ENCODE measurements around the gene ARHGEF11. TPM values are rescaled to one million over a fixed set of nuclear protein-coding genes. Genes with fewer than 3 reads are reported as not detected.

The ARHGEF11 gene
- total and polyA plus RNA-seq, 2 donors (not counting 1 experiment from before 2014, with no cell fraction given): 1.0 to 4.6 TPM

DNA sequence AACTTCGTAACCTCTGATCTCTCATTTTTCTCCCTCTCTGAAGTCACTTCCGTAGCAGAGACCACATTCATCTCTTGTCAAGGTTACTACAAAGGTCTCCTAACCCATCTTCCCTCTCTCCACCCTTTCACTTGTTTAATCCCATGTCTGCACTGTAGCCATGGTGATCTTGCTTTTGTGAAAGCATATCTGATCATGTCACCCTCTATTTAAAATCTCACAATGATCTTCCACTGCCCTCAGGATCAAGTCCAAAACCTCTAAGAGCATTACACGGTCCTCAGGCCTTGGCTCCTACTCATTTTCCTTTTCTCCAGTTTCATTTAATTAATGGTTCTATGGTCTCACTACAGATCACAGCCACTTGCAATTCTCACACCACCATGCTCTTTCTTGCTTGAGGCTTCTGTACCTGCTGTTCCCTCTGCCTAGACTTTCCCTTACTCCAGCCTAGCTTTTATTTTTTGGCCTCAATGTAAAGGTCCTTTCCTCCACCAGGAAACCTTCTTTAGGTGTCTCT lies 12.1 kb downstream of the ARHGEF11 start:
- Histone ChIP-seq H3K4me3 (ENCODE audit: control extremely low read depth in 1 of 5, extremely low read depth in 1 of 5, insufficient read depth in 1 of 5, low read depth in 2 of 5, low read length in 4 of 5) (no peak overlapping the region), H3K79me2 (ENCODE audit: control insufficient read depth, insufficient read depth, low read length) (no peaks in the 10 kb centered on the region), H2AFZ (ENCODE audit: insufficient read depth, low read depth, low read length, poor library complexity, severe bottlenecking) (no peak overlapping the region), H3K4me1 (ENCODE audit: control insufficient read depth in 2 of 2, insufficient read depth in 2 of 2, low read length in 2 of 2) (no peaks in the 10 kb centered on the region), H3K9ac (ENCODE audit: low read length) (no peak overlapping the region), H3K9me3 (ENCODE audit: control extremely low read depth in 1 of 3, control insufficient read depth in 2 of 3, insufficient read depth in 1 of 3, low read length in 2 of 3) (no peaks in the 10 kb centered on the region), H3K36me3 (replicated peaks in 1 of 2; ENCODE audit: control extremely low read depth in 1 of 2, control insufficient read depth in 1 of 2, extremely low read depth in 1 of 2, insufficient read depth in 2 of 2, low read length in 1 of 2) (no peaks in the 10 kb centered on the region), H3K27me3 (replicated peaks in 1 of 4; ENCODE audit: control extremely low read depth in 1 of 4, control insufficient read depth in 3 of 4, insufficient read depth in 4 of 4, low read length in 3 of 4) (peaks cover 0 to 9% (median 2%) of the 10 kb centered on the region in 4 experiments), H3K27ac (ENCODE audit: low read length in 2 of 2) (no peak overlapping the region), H4K20me1 (ENCODE audit: control insufficient read depth, insufficient read depth, low read length, poor library complexity, severe bottlenecking) (no peaks in the 10 kb centered on the region), H3K4me2 (replicated peaks; ENCODE audit: low read depth, low read length, poor library complexity, severe bottlenecking) (no peak overlapping the region)
- Mint-ChIP-seq H3K4me3 (no peak overlapping the region), H3K4me1 (no peaks in the 10 kb centered on the region), H3K27me3 (peaks cover 32% of the 10 kb centered on the region), H3K27ac (no peak overlapping the region), H3K9me3 (ENCODE audit: insufficient read depth) (no peaks in the 10 kb centered on the region)
- no peak for ATAC-seq (ENCODE audit: low read depth)
- POLR2A ChIA-PET: no interaction called here
- CTCF ChIA-PET: no interaction called here
- intact Hi-C loops (cut with micrococcal nuclease): no loop called here
- DNase-seq: no peak
- 89% methylated on average over 3 of the region's 3 CpGs for WGBS (ENCODE audit: insufficient coverage)
- no peak for TF ChIP-seq EZH2 (IDR thresholded peaks at IDR 0.05; ENCODE audit: borderline replicate concordance, insufficient read depth, low read depth, low read length, poor library complexity, severe bottlenecking)
- TF ChIP-seq, protein P1, sequence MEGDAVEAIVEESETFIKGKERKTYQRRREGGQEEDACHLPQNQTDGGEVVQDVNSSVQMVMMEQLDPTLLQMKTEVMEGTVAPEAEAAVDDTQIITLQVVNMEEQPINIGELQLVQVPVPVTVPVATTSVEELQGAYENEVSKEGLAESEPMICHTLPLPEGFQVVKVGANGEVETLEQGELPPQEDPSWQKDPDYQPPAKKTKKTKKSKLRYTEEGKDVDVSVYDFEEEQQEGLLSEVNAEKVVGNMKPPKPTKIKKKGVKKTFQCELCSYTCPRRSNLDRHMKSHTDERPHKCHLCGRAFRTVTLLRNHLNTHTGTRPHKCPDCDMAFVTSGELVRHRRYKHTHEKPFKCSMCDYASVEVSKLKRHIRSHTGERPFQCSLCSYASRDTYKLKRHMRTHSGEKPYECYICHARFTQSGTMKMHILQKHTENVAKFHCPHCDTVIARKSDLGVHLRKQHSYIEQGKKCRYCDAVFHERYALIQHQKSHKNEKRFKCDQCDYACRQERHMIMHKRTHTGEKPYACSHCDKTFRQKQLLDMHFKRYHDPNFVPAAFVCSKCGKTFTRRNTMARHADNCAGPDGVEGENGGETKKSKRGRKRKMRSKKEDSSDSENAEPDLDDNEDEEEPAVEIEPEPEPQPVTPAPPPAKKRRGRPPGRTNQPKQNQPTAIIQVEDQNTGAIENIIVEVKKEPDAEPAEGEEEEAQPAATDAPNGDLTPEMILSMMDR (IDR thresholded peaks at IDR 0.05): no peak

DNA sequence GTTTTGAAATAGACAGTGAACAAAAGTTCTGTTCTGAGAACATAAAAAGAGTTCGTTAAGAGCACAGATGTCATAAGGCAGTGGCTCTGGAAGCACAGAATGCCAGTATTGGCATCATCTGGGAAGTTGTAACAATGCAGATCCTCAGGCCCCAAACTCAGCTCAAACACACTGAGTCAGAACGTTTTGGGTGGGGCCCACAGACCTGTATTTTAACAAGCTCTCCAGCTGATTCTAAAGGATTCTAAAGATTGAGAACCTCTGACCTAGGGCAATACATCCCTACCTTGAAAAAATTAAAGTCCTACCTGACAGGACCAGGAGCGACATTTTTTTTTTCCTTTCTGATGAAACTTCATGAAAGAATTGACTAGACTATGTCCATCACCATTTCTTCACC lies 13.2 kb downstream of the ARHGEF11 start:
- POLR2A ChIA-PET: no interaction called here
- Histone ChIP-seq H4K20me1 (ENCODE audit: control insufficient read depth, insufficient read depth, low read length, poor library complexity, severe bottlenecking) (no peaks in the 10 kb centered on the region), H3K9ac (ENCODE audit: low read length) (no peak overlapping the region), H3K36me3 (replicated peaks in 1 of 2; ENCODE audit: control extremely low read depth in 1 of 2, control insufficient read depth in 1 of 2, extremely low read depth in 1 of 2, insufficient read depth in 2 of 2, low read length in 1 of 2) (no peaks in the 10 kb centered on the region), H3K9me3 (ENCODE audit: control extremely low read depth in 1 of 3, control insufficient read depth in 2 of 3, insufficient read depth in 1 of 3, low read length in 2 of 3) (no peaks in the 10 kb centered on the region), H3K4me3 (ENCODE audit: control extremely low read depth in 1 of 5, extremely low read depth in 1 of 5, insufficient read depth in 1 of 5, low read depth in 2 of 5, low read length in 4 of 5) (no peak overlapping the region), H3K4me1 (ENCODE audit: control insufficient read depth in 2 of 2, insufficient read depth in 2 of 2, low read length in 2 of 2) (no peaks in the 10 kb centered on the region), H3K27ac (ENCODE audit: low read length in 2 of 2) (no peak overlapping the region), H3K4me2 (replicated peaks; ENCODE audit: low read depth, low read length, poor library complexity, severe bottlenecking) (no peak overlapping the region), H2AFZ (ENCODE audit: insufficient read depth, low read depth, low read length, poor library complexity, severe bottlenecking) (no peak overlapping the region), H3K79me2 (ENCODE audit: control insufficient read depth, insufficient read depth, low read length) (no peaks in the 10 kb centered on the region), H3K27me3 (replicated peaks in 1 of 4; ENCODE audit: control extremely low read depth in 1 of 4, control insufficient read depth in 3 of 4, insufficient read depth in 4 of 4, low read length in 3 of 4) (peaks cover 0 to 9% (median 2%) of the 10 kb centered on the region in 4 experiments)
- no peaks in the 10 kb centered on the region for H3K4me1 Mint-ChIP-seq
- WGBS (ENCODE audit: insufficient coverage): 66% methylated on average over 3 of the region's 3 CpGs
- no peak overlapping the region for H3K4me3 Mint-ChIP-seq
- TF ChIP-seq EZH2 (IDR thresholded peaks at IDR 0.05; ENCODE audit: borderline replicate concordance, insufficient read depth, low read depth, low read length, poor library complexity, severe bottlenecking): no peak
- TF ChIP-seq, protein P1 (IDR thresholded peaks at IDR 0.05): no peak
- intact Hi-C loops (cut with micrococcal nuclease): no loop called here
- ATAC-seq (ENCODE audit: low read depth) (no peak), DNase-seq (no peak)
- CTCF ChIA-PET: no interaction called here
- peaks cover 32% of the 10 kb centered on the region for H3K27me3 Mint-ChIP-seq
- H3K9me3 Mint-ChIP-seq (ENCODE audit: insufficient read depth): no peaks in the 10 kb centered on the region
- no peak overlapping the region for H3K27ac Mint-ChIP-seq

Data from B cell (primary cell).